Endothelial cell of umbilical vein (primary cell): ENCODE data around the gene SETD2. TPM values are rescaled to one million over a fixed set of nuclear protein-coding genes. Genes with fewer than 3 reads are reported as not detected.

ENCODE experiments used
- BruUV-seq: library from RNA; stranded (reverse); fragments of 400-500 nt; replicated peaks from 2 replicates; lab custom pipeline; 2021; lab: Mats Ljungman, UMichigan
- CTCF ChIA-PET: fragments of 300-600, 350-600 bp; sonication (Branson Sonifier 250); formaldehyde crosslinking; loops from one replicate; lab custom pipeline; 2021; ENCODE audit warnings: antibody characterized with exemption, inconsistent platforms; lab: Charles Lee
- POLR2A ChIA-PET: fragments of 300-600, 350-600 bp; sonication (Branson Sonifier 250); formaldehyde crosslinking; loops from one replicate; lab custom pipeline; 2021; ENCODE audit warnings: antibody characterized with exemption, inconsistent platforms; lab: Charles Lee
- DNase-seq: peaks from one replicate; pipeline ENCODE4 v3.0.0-alpha.2; 2011; ENCODE audit warnings: low read depth, low spot score
- FAIRE-seq: peaks from 2 replicates; lab custom pipeline; 2011; peaks lifted over from hg19 to GRCh38; lab: Jason Lieb, UNC
- H2AFZ ChIP-seq: 2 replicates; pipeline ENCODE4 v1.6.0; 2012; ENCODE audit warnings: low read depth, low read length, control low read depth, inconsistent platforms
- H3K27ac ChIP-seq: 2 replicates; pipeline ENCODE4 v1.5.1; 2011; ENCODE audit warnings: low read depth, mild to moderate bottlenecking, control low read depth, low read length, moderate library complexity; ENCODE audit not compliant: insufficient read depth
- H3K27me3 ChIP-seq, 2 experiments: 2 replicates each; pipeline versions ENCODE4 v1.6.0 to v1.6.1; 2011; ENCODE audit warnings: low read length in 2 of 2, mixed read lengths in 1 of 2; ENCODE audit not compliant: control insufficient read depth in 2 of 2, insufficient read depth in 2 of 2
- H3K36me3 ChIP-seq, 2 experiments: 2 replicates in 1 of 2; 3 replicates in 1 of 2; pipeline ENCODE4 v1.5.1; 2011; ENCODE audit warnings: low read length in 2 of 2, mild to moderate bottlenecking in 1 of 2, moderate library complexity in 1 of 2; ENCODE audit not compliant: control insufficient read depth in 2 of 2, insufficient read depth in 2 of 2; ENCODE audit errors: extremely low read depth in 1 of 2
- H3K4me1 ChIP-seq: 3 replicates; pipeline ENCODE4 v1.5.1; 2011; ENCODE audit warnings: mild to moderate bottlenecking, low read length; ENCODE audit not compliant: control insufficient read depth, insufficient read depth; ENCODE audit errors: extremely low read depth
- H3K4me2 ChIP-seq: 2 replicates; pipeline ENCODE4 v1.6.1; 2011; ENCODE audit warnings: low read length, control low read depth, mixed read lengths; ENCODE audit not compliant: insufficient read depth
- H3K4me3 ChIP-seq, 3 experiments: fragments of 200-600 bp in 1 of 3; sonication (generic), shearing (Covaris generic) in 1 of 3; replicated peaks in 1 of 3; 2 replicates each; pipeline ENCODE4 v1.5.1; 2011 to 2016; ENCODE audit warnings: control low read depth in 3 of 3, low read length in 3 of 3, mild to moderate bottlenecking in 2 of 3, inconsistent platforms in 1 of 3, low read depth in 1 of 3, moderate library complexity in 1 of 3; ENCODE audit not compliant: insufficient read depth in 1 of 3
- H3K79me2 ChIP-seq: 2 replicates; pipeline ENCODE4 v1.6.0; 2012; ENCODE audit warnings: low read length, inconsistent platforms; ENCODE audit not compliant: control insufficient read depth, insufficient read depth
- H3K9ac ChIP-seq: replicated peaks from 2 replicates; pipeline ENCODE3; 2011; ENCODE audit warnings: low read length, control low read depth; ENCODE audit not compliant: insufficient read depth; ENCODE audit errors: extremely low read depth
- H3K9me1 ChIP-seq: replicated peaks from 3 replicates; pipeline ENCODE4 v1.6.0; 2011; ENCODE audit warnings: mild to moderate bottlenecking, low read length; ENCODE audit not compliant: control insufficient read depth, insufficient read depth; ENCODE audit errors: extremely low read depth
- H3K9me3 ChIP-seq: replicated peaks from 2 replicates; pipeline ENCODE4 v1.5.1; 2012; ENCODE audit warnings: low read length, inconsistent platforms; ENCODE audit not compliant: control insufficient read depth, insufficient read depth
- H4K20me1 ChIP-seq: replicated peaks from 2 replicates; pipeline ENCODE3; 2011; ENCODE audit warnings: mild to moderate bottlenecking, low read length; ENCODE audit not compliant: control insufficient read depth, insufficient read depth; ENCODE audit errors: extremely low read depth
- EZH2 ChIP-seq: IDR thresholded peaks from 2 replicates; pipeline ENCODE4 v1.6.1; 2012; ENCODE audit warnings: borderline replicate concordance, low read depth, mild to moderate bottlenecking, moderate library complexity, low read length, inconsistent platforms; ENCODE audit not compliant: severe bottlenecking
- FOS ChIP-seq: IDR thresholded peaks from 2 replicates; pipeline ENCODE4 v1.6.1; 2011; ENCODE audit warnings: mild to moderate bottlenecking, low read length, moderate library complexity, borderline replicate concordance; ENCODE audit not compliant: insufficient read depth
- GATA2 ChIP-seq: IDR thresholded peaks from 2 replicates; pipeline ENCODE4 v1.7.0; 2011; ENCODE audit warnings: low read depth, mild to moderate bottlenecking, moderate library complexity, mixed read lengths, low read length; ENCODE audit not compliant: insufficient read length, insufficient read depth
- JUN ChIP-seq: IDR thresholded peaks from 2 replicates; pipeline ENCODE4 v1.6.1; 2011; ENCODE audit warnings: borderline replicate concordance, low read depth; ENCODE audit not compliant: insufficient read length, insufficient read depth
- MAX ChIP-seq: IDR thresholded peaks from 2 replicates; pipeline ENCODE4 v1.6.1; 2011; ENCODE audit not compliant: insufficient read depth, insufficient read length
- MYC ChIP-seq: IDR thresholded peaks from one replicate; pipeline ENCODE4 v1.6.1; 2011; ENCODE audit warnings: mild to moderate bottlenecking, low read depth, low read length
- POLR2A ChIP-seq: IDR thresholded peaks from 2 replicates; pipeline ENCODE4 v1.6.1; 2012; ENCODE audit warnings: low read depth, mild to moderate bottlenecking, control low read depth, low read length
- POLR2AphosphoS5 ChIP-seq: IDR thresholded peaks from 2 replicates; pipeline ENCODE4 v1.6.1; 2012; ENCODE audit warnings: low read depth, mild to moderate bottlenecking, control low read depth, low read length, moderate library complexity; ENCODE audit not compliant: insufficient read depth
- dilution Hi-C: fragments of 300-500 bp; cut with MboI; formaldehyde crosslinking; loops from one replicate; pipeline ENCODE4 v1.15.0; 2019; ENCODE audit warnings: low sequenced_read_pairs; ENCODE audit not compliant: extremely low pct_ligation_motif_present
- intact Hi-C: fragments of 100-400 bp; cut with micrococcal nuclease; formaldehyde crosslinking; loops from one replicate; pipeline ENCODE4 v1.10.0; 2022
- polyA plus RNA-seq, 4 experiments: library from polyadenylated mRNA; depleted of rRNA in 3 of 4; stranded (reverse) in 3 of 4; unstranded in 1 of 4; fragments of >200 nt; gene quantifications; 2 replicates each; pipeline versions ENCODE4 v1.2.1 to v1.2.3, GENCODE V29; 2011 to 2012; ENCODE audit warnings: missing spikeins in 1 of 4
- total RNA-seq: library from RNA; stranded (reverse); gene quantifications from 2 replicates; pipeline ENCODE4 v1.2.3, GENCODE V29; 2021
- TF ChIP-seq, protein P1 (sequence below), 2 donors: IDR thresholded peaks; 1 replicate in 1 of 2; 2 replicates in 1 of 2; pipeline ENCODE4 v1.5.1; 2011; ENCODE audit warnings: low read length in 2 of 2, mild to moderate bottlenecking in 2 of 2, moderate library complexity in 2 of 2, control low read depth in 1 of 2, inconsistent platforms in 1 of 2, low read depth in 1 of 2; ENCODE audit not compliant: insufficient read depth in 1 of 2; ENCODE audit errors: extremely low read depth in 1 of 2

The SETD2 gene
- total and polyA plus RNA-seq, 2 donors (not counting 3 experiments of a cell fraction or from before 2014, with no cell fraction given) = 13.7 to 41.4 TPM

DNA sequence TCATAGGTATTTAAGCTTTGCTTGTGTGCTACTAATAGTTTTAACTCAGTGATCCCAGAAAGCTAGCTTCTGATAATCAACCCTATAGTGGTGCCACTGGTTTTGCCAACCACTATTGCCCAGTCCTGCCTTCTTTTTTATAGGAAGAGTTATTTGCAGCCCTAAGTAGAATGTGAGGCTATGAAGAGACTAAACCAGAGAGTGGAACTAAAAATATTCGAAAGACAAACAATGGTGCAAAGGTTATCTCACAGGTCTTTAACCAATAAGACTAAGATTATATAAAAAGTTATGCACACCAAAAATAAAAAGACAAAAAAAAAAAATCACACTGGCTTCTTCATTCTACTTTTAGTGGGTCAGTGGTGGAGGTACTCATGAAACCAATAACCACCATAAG is 98.9 kb downstream of the SETD2 start:
- dilution Hi-C loops (no loop called here), intact Hi-C loops (no loop called here)
- no peak overlapping the region for H3K4me3 ChIP-seq
- H3K4me1 ChIP-seq = no peaks in the 10 kb centered on the region
- H4K20me1 ChIP-seq = no peaks in the 10 kb centered on the region
- no peak for DNase-seq
- CTCF ChIA-PET = no interaction called here
- TF ChIP-seq JUN (no peak), MAX (no peak), GATA2 (no peak), EZH2 (no peak), MYC (no peak), FOS (no peak), POLR2A (no peak), POLR2AphosphoS5 (no peak)
- TF ChIP-seq, protein P1, sequence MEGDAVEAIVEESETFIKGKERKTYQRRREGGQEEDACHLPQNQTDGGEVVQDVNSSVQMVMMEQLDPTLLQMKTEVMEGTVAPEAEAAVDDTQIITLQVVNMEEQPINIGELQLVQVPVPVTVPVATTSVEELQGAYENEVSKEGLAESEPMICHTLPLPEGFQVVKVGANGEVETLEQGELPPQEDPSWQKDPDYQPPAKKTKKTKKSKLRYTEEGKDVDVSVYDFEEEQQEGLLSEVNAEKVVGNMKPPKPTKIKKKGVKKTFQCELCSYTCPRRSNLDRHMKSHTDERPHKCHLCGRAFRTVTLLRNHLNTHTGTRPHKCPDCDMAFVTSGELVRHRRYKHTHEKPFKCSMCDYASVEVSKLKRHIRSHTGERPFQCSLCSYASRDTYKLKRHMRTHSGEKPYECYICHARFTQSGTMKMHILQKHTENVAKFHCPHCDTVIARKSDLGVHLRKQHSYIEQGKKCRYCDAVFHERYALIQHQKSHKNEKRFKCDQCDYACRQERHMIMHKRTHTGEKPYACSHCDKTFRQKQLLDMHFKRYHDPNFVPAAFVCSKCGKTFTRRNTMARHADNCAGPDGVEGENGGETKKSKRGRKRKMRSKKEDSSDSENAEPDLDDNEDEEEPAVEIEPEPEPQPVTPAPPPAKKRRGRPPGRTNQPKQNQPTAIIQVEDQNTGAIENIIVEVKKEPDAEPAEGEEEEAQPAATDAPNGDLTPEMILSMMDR (IDR thresholded peaks at IDR 0.05; ENCODE audit: extremely low read depth in 1 of 2, insufficient read depth in 1 of 2, low read depth in 1 of 2, low read length in 2 of 2) = no peak
- H3K36me3 ChIP-seq = peaks cover 2 to 5% of the 10 kb centered on the region in 2 experiments
- no peaks in the 10 kb centered on the region for H3K9me3 ChIP-seq
- POLR2A ChIA-PET = no interaction called here
- no peak overlapping the region for H2AFZ ChIP-seq
- no peaks in the 10 kb centered on the region for H3K9me1 ChIP-seq
- no peak overlapping the region for H3K9ac ChIP-seq
- no peak overlapping the region for H3K27ac ChIP-seq
- H3K4me2 ChIP-seq = no peak overlapping the region
- no TSS peak for BruUV-seq
- H3K79me2 ChIP-seq = peaks cover 12% of the 10 kb centered on the region
- no peak for FAIRE-seq
- H3K27me3 ChIP-seq = no peaks in the 10 kb centered on the region
